ENCODE results near the gene HEATR5B.

DNA sequence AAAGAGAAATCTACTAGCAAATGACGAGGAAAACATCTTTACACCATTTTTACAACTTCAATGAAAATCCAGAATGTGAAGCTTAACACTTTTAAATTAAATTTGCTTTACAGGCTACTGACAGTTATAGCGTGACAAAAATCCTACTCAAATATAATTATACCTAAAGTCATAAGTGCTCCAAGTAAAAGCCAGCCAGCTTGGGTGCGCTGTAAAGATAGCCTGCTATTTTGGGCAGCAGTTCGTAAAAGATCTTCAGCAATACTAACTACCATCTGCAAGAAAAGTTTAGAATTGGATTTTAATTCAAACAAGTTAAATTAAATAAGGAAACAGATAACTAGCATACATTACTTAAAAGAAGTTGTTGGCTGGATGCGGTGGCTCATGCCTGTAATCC is 22.4 kb downstream of the HEATR5B start:
- no peak for TF ChIP-seq POLR2A (IDR thresholded peaks at IDR 0.05)
- TF ChIP-seq, protein P1, sequence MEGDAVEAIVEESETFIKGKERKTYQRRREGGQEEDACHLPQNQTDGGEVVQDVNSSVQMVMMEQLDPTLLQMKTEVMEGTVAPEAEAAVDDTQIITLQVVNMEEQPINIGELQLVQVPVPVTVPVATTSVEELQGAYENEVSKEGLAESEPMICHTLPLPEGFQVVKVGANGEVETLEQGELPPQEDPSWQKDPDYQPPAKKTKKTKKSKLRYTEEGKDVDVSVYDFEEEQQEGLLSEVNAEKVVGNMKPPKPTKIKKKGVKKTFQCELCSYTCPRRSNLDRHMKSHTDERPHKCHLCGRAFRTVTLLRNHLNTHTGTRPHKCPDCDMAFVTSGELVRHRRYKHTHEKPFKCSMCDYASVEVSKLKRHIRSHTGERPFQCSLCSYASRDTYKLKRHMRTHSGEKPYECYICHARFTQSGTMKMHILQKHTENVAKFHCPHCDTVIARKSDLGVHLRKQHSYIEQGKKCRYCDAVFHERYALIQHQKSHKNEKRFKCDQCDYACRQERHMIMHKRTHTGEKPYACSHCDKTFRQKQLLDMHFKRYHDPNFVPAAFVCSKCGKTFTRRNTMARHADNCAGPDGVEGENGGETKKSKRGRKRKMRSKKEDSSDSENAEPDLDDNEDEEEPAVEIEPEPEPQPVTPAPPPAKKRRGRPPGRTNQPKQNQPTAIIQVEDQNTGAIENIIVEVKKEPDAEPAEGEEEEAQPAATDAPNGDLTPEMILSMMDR (IDR thresholded peaks at IDR 0.05), result no peak
